ENCODE data around the gene IPCEF1. TPM values are rescaled to one million over a fixed set of nuclear protein-coding genes. Genes with fewer than 3 reads are reported as not detected.
"Not testable (repeated sequence)": the region's sequence is repeated elsewhere in the genome, so short reads cannot be mapped to it uniquely, and the experiment has no call there.

Gene IPCEF1
- total RNA-seq, 1 experiment from 2014 or later: 0.57 TPM

DNA sequence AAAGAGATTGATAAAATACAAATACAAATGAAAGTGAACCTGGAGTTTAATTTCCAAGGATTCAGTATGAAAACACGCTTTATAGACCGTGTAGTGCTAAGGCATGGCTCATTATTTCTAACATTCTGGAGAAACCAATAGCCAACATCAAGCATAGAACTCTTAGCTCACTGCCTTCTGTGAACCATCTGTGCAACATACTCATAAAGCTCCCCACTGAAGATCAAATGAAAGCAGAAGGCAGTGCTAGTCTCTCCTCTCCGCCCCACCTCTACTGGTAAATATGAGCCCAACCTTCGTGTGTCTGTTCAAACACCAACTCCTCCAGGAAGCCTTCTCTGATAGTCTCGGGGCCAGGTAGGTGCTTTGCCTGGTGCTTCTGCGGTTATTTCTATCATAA is 153.6 kb downstream of the IPCEF1 start:
- ChIA-PET CTCF (no interaction called here), POLR2A (ENCODE audit: unreplicated experiment) (no interaction called here)
- Histone ChIP-seq H3F3A (ENCODE audit: insufficient read depth, low read depth) (no peaks in the 10 kb centered on the region), H3K27me3 (ENCODE audit: insufficient read depth, low read depth) (no peaks in the 10 kb centered on the region), H3K4me3 (no peak overlapping the region), H3K9me2 (ENCODE audit: insufficient read depth) (no peaks in the 10 kb centered on the region), H3K4me1 (replicated peaks; ENCODE audit: insufficient read depth) (no peaks in the 10 kb centered on the region), H2AFZ (no peak overlapping the region), H3K36me3 (ENCODE audit: low read depth) (no peaks in the 10 kb centered on the region), H3K9me3 (ENCODE audit: insufficient read depth, low read depth) (no peaks in the 10 kb centered on the region), H3K4me2 (no peak overlapping the region), H3K27ac (no peak overlapping the region), H4K20me1 (ENCODE audit: insufficient read depth) (no peaks in the 10 kb centered on the region), H3K79me2 (ENCODE audit: low read depth) (no peaks in the 10 kb centered on the region)
- intact Hi-C loops (cut with micrococcal nuclease; ENCODE audit: unreplicated experiment): no loop called here
- DNase-seq: no peak
- BruUV-seq (replicated peaks): no TSS peak
- TF ChIP-seq EZH2 (IDR thresholded peaks at IDR 0.05; ENCODE audit: low read depth): no peak
- TF ChIP-seq, protein P1, sequence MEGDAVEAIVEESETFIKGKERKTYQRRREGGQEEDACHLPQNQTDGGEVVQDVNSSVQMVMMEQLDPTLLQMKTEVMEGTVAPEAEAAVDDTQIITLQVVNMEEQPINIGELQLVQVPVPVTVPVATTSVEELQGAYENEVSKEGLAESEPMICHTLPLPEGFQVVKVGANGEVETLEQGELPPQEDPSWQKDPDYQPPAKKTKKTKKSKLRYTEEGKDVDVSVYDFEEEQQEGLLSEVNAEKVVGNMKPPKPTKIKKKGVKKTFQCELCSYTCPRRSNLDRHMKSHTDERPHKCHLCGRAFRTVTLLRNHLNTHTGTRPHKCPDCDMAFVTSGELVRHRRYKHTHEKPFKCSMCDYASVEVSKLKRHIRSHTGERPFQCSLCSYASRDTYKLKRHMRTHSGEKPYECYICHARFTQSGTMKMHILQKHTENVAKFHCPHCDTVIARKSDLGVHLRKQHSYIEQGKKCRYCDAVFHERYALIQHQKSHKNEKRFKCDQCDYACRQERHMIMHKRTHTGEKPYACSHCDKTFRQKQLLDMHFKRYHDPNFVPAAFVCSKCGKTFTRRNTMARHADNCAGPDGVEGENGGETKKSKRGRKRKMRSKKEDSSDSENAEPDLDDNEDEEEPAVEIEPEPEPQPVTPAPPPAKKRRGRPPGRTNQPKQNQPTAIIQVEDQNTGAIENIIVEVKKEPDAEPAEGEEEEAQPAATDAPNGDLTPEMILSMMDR (conservative IDR thresholded peaks at IDR 0.05): no peak

DNA sequence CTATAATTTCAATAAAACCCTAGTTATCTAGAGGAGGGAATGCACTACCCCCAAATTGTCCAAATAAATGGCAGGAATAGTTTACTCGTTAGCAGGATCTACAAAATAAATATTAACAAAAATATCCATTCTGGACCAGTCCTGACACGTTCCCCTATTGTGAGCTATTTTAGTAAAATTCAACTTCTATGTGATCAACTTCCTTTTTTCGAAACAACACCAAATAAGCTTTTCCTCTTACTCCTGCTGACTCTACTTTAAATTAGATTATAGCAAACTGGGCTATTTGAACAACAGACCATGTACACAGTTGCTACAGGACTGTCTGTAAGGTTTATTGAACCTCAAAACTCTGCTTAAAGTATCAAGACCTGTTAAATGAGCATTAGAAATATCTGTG is 154.3 kb downstream of the IPCEF1 start:
- Histone ChIP-seq H3K79me2 (ENCODE audit: low read depth) (no peaks in the 10 kb centered on the region), H3F3A (ENCODE audit: insufficient read depth, low read depth) (no peaks in the 10 kb centered on the region), H3K4me2 (no peak overlapping the region), H3K27me3 (ENCODE audit: insufficient read depth, low read depth) (no peaks in the 10 kb centered on the region), H3K4me1 (replicated peaks; ENCODE audit: insufficient read depth) (no peaks in the 10 kb centered on the region), H3K9me3 (ENCODE audit: insufficient read depth, low read depth) (no peaks in the 10 kb centered on the region), H3K36me3 (ENCODE audit: low read depth) (no peaks in the 10 kb centered on the region), H2AFZ (no peak overlapping the region), H3K27ac (no peak overlapping the region), H3K9me2 (ENCODE audit: insufficient read depth) (no peaks in the 10 kb centered on the region), H3K4me3 (no peak overlapping the region), H4K20me1 (ENCODE audit: insufficient read depth) (no peaks in the 10 kb centered on the region)
- CTCF ChIA-PET: no interaction called here
- intact Hi-C loops (cut with micrococcal nuclease; ENCODE audit: unreplicated experiment): no loop called here
- no peak for TF ChIP-seq EZH2 (IDR thresholded peaks at IDR 0.05; ENCODE audit: low read depth)
- TF ChIP-seq, protein P1 (conservative IDR thresholded peaks at IDR 0.05): no peak
- POLR2A ChIA-PET (ENCODE audit: unreplicated experiment): no interaction called here
- DNase-seq: no peak
- no TSS peak for BruUV-seq (replicated peaks)

DNA sequence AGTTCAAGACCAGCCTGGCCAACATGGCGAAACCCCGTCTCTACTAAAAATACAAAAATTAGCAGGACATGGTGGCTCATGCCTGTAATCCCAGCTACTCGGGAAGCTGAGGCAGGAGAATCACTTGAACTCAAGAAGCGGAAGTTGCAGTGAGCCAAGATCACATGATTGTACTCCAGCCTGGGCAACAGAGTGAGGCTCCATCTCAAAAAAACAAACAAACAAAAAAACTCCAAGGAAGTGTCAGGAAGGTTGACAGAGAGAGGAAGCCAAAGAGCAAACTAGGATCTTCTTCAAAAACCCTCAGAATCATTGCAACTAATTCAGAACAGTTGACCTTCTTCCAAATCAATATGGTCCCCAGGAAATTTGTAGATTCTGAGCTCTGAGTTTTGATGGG is 154.9 kb downstream of the IPCEF1 start:
- H3F3A ChIP-seq (ENCODE audit: insufficient read depth, low read depth); H3K4me1 ChIP-seq (replicated peaks; ENCODE audit: insufficient read depth); H3K79me2 ChIP-seq (ENCODE audit: low read depth); H3K4me3 ChIP-seq; DNase-seq; CTCF ChIA-PET; H3K36me3 ChIP-seq (ENCODE audit: low read depth); H3K4me2 ChIP-seq; H3K9me2 ChIP-seq (ENCODE audit: insufficient read depth); H3K27ac ChIP-seq; intact Hi-C loops (cut with micrococcal nuclease; ENCODE audit: unreplicated experiment); H2AFZ ChIP-seq; POLR2A ChIA-PET (ENCODE audit: unreplicated experiment); H3K9me3 ChIP-seq (ENCODE audit: insufficient read depth, low read depth); H3K27me3 ChIP-seq (ENCODE audit: insufficient read depth, low read depth); BruUV-seq (replicated peaks); H4K20me1 ChIP-seq (ENCODE audit: insufficient read depth): not testable (repeated sequence)

DNA sequence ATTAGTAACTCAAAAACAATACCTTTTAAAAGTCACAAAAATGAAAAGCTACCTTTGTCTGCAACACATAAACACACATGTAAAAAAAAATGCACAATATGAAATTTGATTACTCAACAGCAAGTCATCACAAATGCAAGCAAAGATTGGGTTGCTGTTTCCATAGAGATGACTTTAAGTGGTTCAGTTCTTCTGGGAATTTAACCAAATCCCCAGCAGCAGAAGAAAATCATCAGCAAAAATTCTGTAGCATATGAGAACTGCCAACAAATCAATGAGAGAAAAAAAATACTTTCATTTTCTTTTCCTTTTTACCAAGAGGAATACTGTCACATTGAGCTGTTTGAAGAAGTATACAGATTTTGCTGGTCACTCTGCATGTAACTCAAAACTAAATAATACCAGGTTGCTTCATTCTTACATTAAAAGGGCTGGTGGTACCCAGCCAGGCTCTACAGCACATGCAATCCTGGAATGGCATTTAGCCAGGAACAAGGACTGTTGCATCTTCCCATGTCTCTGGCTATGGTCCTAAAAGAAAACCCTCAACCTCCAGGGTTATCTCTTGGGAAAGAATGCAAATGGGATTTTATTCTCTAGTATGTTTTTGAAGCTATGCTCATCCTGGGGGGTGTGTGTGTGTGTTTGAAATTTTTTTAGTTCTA is 159.3 kb downstream of the IPCEF1 start:
- POLR2A ChIA-PET (ENCODE audit: unreplicated experiment): no interaction called here
- no peaks in the 10 kb centered on the region for H3K36me3 ChIP-seq (ENCODE audit: low read depth)
- no peak overlapping the region for H3K4me2 ChIP-seq
- no peak overlapping the region for H2AFZ ChIP-seq
- no peak for DNase-seq
- H3K9me3 ChIP-seq (ENCODE audit: insufficient read depth, low read depth): no peaks in the 10 kb centered on the region
- no peak for TF ChIP-seq EZH2 (IDR thresholded peaks at IDR 0.05; ENCODE audit: low read depth)
- TF ChIP-seq, protein P1 (conservative IDR thresholded peaks at IDR 0.05): no peak
- no peak overlapping the region for H3K27ac ChIP-seq
- H3K4me1 ChIP-seq (replicated peaks; ENCODE audit: insufficient read depth): no peaks in the 10 kb centered on the region
- BruUV-seq (replicated peaks): no TSS peak
- intact Hi-C loops (cut with micrococcal nuclease; ENCODE audit: unreplicated experiment): no loop called here
- CTCF ChIA-PET: no interaction called here
- H3F3A ChIP-seq (ENCODE audit: insufficient read depth, low read depth): no peaks in the 10 kb centered on the region
- H4K20me1 ChIP-seq (ENCODE audit: insufficient read depth): no peaks in the 10 kb centered on the region
- H3K79me2 ChIP-seq (ENCODE audit: low read depth): no peaks in the 10 kb centered on the region
- no peak overlapping the region for H3K4me3 ChIP-seq
- no peaks in the 10 kb centered on the region for H3K27me3 ChIP-seq (ENCODE audit: insufficient read depth, low read depth)
- H3K9me2 ChIP-seq (ENCODE audit: insufficient read depth): no peaks in the 10 kb centered on the region
